Measurements from ENCODE around the gene DHRS3. TPM values are rescaled to one million over a fixed set of nuclear protein-coding genes. Genes with fewer than 3 reads are reported as not detected.

The DHRS3 gene
- total and polyA plus RNA-seq, 2 donors (not counting 3 experiments of a cell fraction or from before 2014, with no cell fraction given), result 54.3 to 75.2 TPM

DNA sequence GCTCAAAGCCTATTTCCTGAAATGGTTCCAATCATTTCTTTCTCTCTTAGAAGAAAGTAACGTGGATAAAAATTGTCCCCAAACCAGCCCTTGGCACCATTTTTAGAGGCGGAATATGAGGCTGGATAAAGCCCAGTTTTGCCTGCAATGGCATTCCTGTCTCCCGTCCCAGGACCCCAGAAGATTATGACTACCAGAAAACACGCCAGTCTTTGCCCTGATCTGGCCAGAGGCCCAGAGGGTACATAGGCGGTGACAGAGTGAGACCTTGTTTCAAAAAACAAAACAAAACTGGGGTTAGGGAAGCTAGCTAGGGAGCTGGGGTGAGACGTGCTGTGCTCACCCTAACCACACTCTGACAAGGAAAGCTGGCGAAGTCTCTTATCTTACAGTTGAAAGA is 25.8 kb upstream of the DHRS3 start, which contains the start of gene AADACL4:
Gene AADACL4, plus strand, starts transcription at position 301 of the 400 bp plus-strand sequence. CDS start 462 bp downstream, outside the sequence.
- no peak within 1 kb of the TSS for H3K9ac ChIP-seq (replicated peaks; ENCODE audit: extremely low read depth, insufficient read depth, low read length)
- intact Hi-C loops (cut with micrococcal nuclease) (no loop called here), dilution Hi-C loops (cut with MboI; ENCODE audit: extremely low pct_ligation_motif_present, low sequenced_read_pairs) (no loop called here)
- H3K9me1 ChIP-seq (replicated peaks; ENCODE audit: control insufficient read depth, extremely low read depth, insufficient read depth, low read length), result no peaks in the 10 kb centered on the region
- H2AFZ ChIP-seq (ENCODE audit: low read depth, low read length), result no peak within 1 kb of the TSS
- H4K20me1 ChIP-seq (replicated peaks; ENCODE audit: control insufficient read depth, extremely low read depth, insufficient read depth, low read length), result no peaks in the 10 kb centered on the region
- no peak for FAIRE-seq
- H3K4me1 ChIP-seq (ENCODE audit: control insufficient read depth, extremely low read depth, insufficient read depth, low read length), result no peaks in the 10 kb centered on the region
- POLR2A ChIA-PET, result no interaction called here
- BruUV-seq (replicated peaks), result no TSS peak
- CTCF ChIA-PET, result interaction anchor here (1.0 to 2.2 kb wide), 4 partner anchors 12 to 330 kb away, joined by 3 to 7 read pairs (median 3); no protein-coding TSS in a partner anchor
- H3K27me3 ChIP-seq (ENCODE audit: control insufficient read depth in 2 of 2, insufficient read depth in 2 of 2, low read length in 2 of 2), result no peaks in the 10 kb centered on the region
- no peak for TF ChIP-seq FOS (IDR thresholded peaks at IDR 0.05; ENCODE audit: borderline replicate concordance, insufficient read depth, low read length)
- TF ChIP-seq MYC (IDR thresholded peaks at IDR 0.05; ENCODE audit: low read depth, low read length), result no peak
- TF ChIP-seq POLR2A (IDR thresholded peaks at IDR 0.05; ENCODE audit: low read depth, low read length), result no peak
- TF ChIP-seq GATA2 (IDR thresholded peaks at IDR 0.05; ENCODE audit: insufficient read depth, insufficient read length, low read depth, low read length), result no peak
- TF ChIP-seq, protein P1, sequence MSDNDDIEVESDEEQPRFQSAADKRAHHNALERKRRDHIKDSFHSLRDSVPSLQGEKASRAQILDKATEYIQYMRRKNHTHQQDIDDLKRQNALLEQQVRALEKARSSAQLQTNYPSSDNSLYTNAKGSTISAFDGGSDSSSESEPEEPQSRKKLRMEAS (IDR thresholded peaks at IDR 0.05; ENCODE audit: insufficient read depth, insufficient read length), result no peak
- no peak for TF ChIP-seq EZH2 (IDR thresholded peaks at IDR 0.05; ENCODE audit: borderline replicate concordance, low read depth, low read length, severe bottlenecking)
- no peak for TF ChIP-seq POLR2AphosphoS5 (IDR thresholded peaks at IDR 0.05; ENCODE audit: insufficient read depth, low read depth, low read length)
- no peak for TF ChIP-seq JUN (IDR thresholded peaks at IDR 0.05; ENCODE audit: borderline replicate concordance, insufficient read depth, insufficient read length, low read depth)
- TF ChIP-seq, protein P2, sequence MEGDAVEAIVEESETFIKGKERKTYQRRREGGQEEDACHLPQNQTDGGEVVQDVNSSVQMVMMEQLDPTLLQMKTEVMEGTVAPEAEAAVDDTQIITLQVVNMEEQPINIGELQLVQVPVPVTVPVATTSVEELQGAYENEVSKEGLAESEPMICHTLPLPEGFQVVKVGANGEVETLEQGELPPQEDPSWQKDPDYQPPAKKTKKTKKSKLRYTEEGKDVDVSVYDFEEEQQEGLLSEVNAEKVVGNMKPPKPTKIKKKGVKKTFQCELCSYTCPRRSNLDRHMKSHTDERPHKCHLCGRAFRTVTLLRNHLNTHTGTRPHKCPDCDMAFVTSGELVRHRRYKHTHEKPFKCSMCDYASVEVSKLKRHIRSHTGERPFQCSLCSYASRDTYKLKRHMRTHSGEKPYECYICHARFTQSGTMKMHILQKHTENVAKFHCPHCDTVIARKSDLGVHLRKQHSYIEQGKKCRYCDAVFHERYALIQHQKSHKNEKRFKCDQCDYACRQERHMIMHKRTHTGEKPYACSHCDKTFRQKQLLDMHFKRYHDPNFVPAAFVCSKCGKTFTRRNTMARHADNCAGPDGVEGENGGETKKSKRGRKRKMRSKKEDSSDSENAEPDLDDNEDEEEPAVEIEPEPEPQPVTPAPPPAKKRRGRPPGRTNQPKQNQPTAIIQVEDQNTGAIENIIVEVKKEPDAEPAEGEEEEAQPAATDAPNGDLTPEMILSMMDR (IDR thresholded peaks at IDR 0.05; ENCODE audit: extremely low read depth in 1 of 2, insufficient read depth in 1 of 2, low read depth in 1 of 2, low read length in 2 of 2), result no peak
- H3K4me2 ChIP-seq (ENCODE audit: insufficient read depth, low read length), result no peak within 1 kb of the TSS
- H3K9me3 ChIP-seq (replicated peaks; ENCODE audit: control insufficient read depth, insufficient read depth, low read length), result peaks cover 2% of the 10 kb centered on the region
- H3K36me3 ChIP-seq (ENCODE audit: control insufficient read depth in 2 of 2, extremely low read depth in 1 of 2, insufficient read depth in 2 of 2, low read length in 2 of 2), result no peaks in the 10 kb centered on the region
- no peak for DNase-seq (ENCODE audit: low read depth, low spot score)
- no peak within 1 kb of the TSS for H3K27ac ChIP-seq (ENCODE audit: insufficient read depth, low read depth, low read length)
- no peak within 1 kb of the TSS for H3K4me3 ChIP-seq (replicated peaks in 1 of 3; ENCODE audit: insufficient read depth in 1 of 3, low read depth in 1 of 3, low read length in 3 of 3)
- no peaks in the 10 kb centered on the region for H3K79me2 ChIP-seq (ENCODE audit: control insufficient read depth, insufficient read depth, low read length)
